ENCODE data around the gene MKS1.

Gene MKS1

DNA sequence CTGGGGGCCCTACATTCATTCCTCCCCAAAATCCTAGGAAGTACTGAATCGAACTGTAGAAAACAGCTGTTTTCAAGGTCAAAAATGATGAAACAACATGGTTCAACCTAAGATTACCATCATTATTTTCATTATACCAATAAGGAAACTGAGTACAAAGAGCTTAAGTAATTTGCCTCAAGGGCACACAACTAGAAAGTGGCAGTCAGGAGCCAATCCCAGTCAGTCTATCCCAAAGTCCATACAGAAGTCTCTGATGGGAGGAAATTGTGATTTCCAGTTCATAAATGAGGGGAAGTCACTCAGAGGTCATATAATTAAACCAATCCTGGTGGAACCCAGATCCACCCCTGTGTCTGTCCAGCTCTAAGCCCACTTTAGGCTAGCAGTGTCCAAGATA is 27.7 kb upstream of the MKS1 start:
- H3K4me1 ChIP-seq (ENCODE audit: insufficient read depth, low read length, severe bottlenecking), result peaks cover 4% of the 10 kb centered on the region
- H3K79me2 ChIP-seq (ENCODE audit: insufficient read depth, low read length), result no peaks in the 10 kb centered on the region
- no peaks in the 10 kb centered on the region for H3K9me2 ChIP-seq (ENCODE audit: low read depth, low read length)
- no peaks in the 10 kb centered on the region for H4K20me1 ChIP-seq (ENCODE audit: insufficient read depth, low read length)
- no peaks in the 10 kb centered on the region for H3K36me3 ChIP-seq (ENCODE audit: insufficient read depth, low read length)
- no peak overlapping the region for H3K9ac ChIP-seq (ENCODE audit: low read length)
- no peaks in the 10 kb centered on the region for H3K9me3 ChIP-seq (ENCODE audit: low read length)
- TF ChIP-seq, protein P1, sequence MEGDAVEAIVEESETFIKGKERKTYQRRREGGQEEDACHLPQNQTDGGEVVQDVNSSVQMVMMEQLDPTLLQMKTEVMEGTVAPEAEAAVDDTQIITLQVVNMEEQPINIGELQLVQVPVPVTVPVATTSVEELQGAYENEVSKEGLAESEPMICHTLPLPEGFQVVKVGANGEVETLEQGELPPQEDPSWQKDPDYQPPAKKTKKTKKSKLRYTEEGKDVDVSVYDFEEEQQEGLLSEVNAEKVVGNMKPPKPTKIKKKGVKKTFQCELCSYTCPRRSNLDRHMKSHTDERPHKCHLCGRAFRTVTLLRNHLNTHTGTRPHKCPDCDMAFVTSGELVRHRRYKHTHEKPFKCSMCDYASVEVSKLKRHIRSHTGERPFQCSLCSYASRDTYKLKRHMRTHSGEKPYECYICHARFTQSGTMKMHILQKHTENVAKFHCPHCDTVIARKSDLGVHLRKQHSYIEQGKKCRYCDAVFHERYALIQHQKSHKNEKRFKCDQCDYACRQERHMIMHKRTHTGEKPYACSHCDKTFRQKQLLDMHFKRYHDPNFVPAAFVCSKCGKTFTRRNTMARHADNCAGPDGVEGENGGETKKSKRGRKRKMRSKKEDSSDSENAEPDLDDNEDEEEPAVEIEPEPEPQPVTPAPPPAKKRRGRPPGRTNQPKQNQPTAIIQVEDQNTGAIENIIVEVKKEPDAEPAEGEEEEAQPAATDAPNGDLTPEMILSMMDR (IDR thresholded peaks at IDR 0.05; ENCODE audit: low read length), result no peak
- TF ChIP-seq EZH2 (IDR thresholded peaks at IDR 0.05; ENCODE audit: borderline replicate concordance, low read length), result no peak
- H3K4me3 ChIP-seq (ENCODE audit: low read depth, low read length, poor library complexity, severe bottlenecking), result no peak overlapping the region
- H3K27me3 ChIP-seq (ENCODE audit: insufficient read depth, low read length), result peaks cover 15% of the 10 kb centered on the region
- H3K27ac ChIP-seq (ENCODE audit: low read depth, low read length, poor library complexity, severe bottlenecking), result no peak overlapping the region
- no peak overlapping the region for H2AFZ ChIP-seq (ENCODE audit: low read length)
- no peak overlapping the region for H3K4me2 ChIP-seq (ENCODE audit: low read length)
- no peaks in the 10 kb centered on the region for H3F3A ChIP-seq (ENCODE audit: insufficient read depth, low read length)

- Histone ChIP-seq H3K9ac (ENCODE audit: low read length) (no peak overlapping the region), H3F3A (ENCODE audit: insufficient read depth, low read length) (no peaks in the 10 kb centered on the region), H3K4me1 (ENCODE audit: insufficient read depth, low read length, severe bottlenecking) (peaks cover 4% of the 10 kb centered on the region), H3K27ac (ENCODE audit: low read depth, low read length, poor library complexity, severe bottlenecking) (no peak overlapping the region), H3K79me2 (ENCODE audit: insufficient read depth, low read length) (no peaks in the 10 kb centered on the region), H3K4me3 (ENCODE audit: low read depth, low read length, poor library complexity, severe bottlenecking) (no peak overlapping the region), H3K27me3 (ENCODE audit: insufficient read depth, low read length) (peaks cover 15% of the 10 kb centered on the region), H3K36me3 (ENCODE audit: insufficient read depth, low read length) (no peaks in the 10 kb centered on the region), H3K4me2 (ENCODE audit: low read length) (no peak overlapping the region), H3K9me2 (ENCODE audit: low read depth, low read length) (no peaks in the 10 kb centered on the region), H3K9me3 (ENCODE audit: low read length) (no peaks in the 10 kb centered on the region), H4K20me1 (ENCODE audit: insufficient read depth, low read length) (no peaks in the 10 kb centered on the region), H2AFZ (ENCODE audit: low read length) (no peak overlapping the region)
- TF ChIP-seq, protein P1 (IDR thresholded peaks at IDR 0.05; ENCODE audit: low read length), result no peak
- no peak for TF ChIP-seq EZH2 (IDR thresholded peaks at IDR 0.05; ENCODE audit: borderline replicate concordance, low read length)
Measured at GRCh38 chr17:58246104-58246740, 27.2 kb upstream of the MKS1 start.

- peaks cover 13% of the 10 kb centered on the region for H3K27me3 ChIP-seq (ENCODE audit: insufficient read depth, low read length)
- no peaks in the 10 kb centered on the region for H4K20me1 ChIP-seq (ENCODE audit: insufficient read depth, low read length)
- no peaks in the 10 kb centered on the region for H3F3A ChIP-seq (ENCODE audit: insufficient read depth, low read length)
- no peak overlapping the region for H3K9ac ChIP-seq (ENCODE audit: low read length)
- H3K27ac ChIP-seq (ENCODE audit: low read depth, low read length, poor library complexity, severe bottlenecking), result no peak overlapping the region
- H2AFZ ChIP-seq (ENCODE audit: low read length), result no peak overlapping the region
- no peaks in the 10 kb centered on the region for H3K9me3 ChIP-seq (ENCODE audit: low read length)
- no peak for TF ChIP-seq EZH2 (IDR thresholded peaks at IDR 0.05; ENCODE audit: borderline replicate concordance, low read length)
- TF ChIP-seq, protein P1 (IDR thresholded peaks at IDR 0.05; ENCODE audit: low read length), result no peak
- no peaks in the 10 kb centered on the region for H3K36me3 ChIP-seq (ENCODE audit: insufficient read depth, low read length)
- H3K9me2 ChIP-seq (ENCODE audit: low read depth, low read length), result no peaks in the 10 kb centered on the region
- no peak overlapping the region for H3K4me2 ChIP-seq (ENCODE audit: low read length)
- no peaks in the 10 kb centered on the region for H3K79me2 ChIP-seq (ENCODE audit: insufficient read depth, low read length)
- peaks cover 4% of the 10 kb centered on the region for H3K4me1 ChIP-seq (ENCODE audit: insufficient read depth, low read length, severe bottlenecking)
- no peak overlapping the region for H3K4me3 ChIP-seq (ENCODE audit: low read depth, low read length, poor library complexity, severe bottlenecking)
Measured at GRCh38 chr17:58245428-58246103, 26.5 kb upstream of the MKS1 start.
